ENCODE data around the gene GRID2. TPM values are rescaled to one million over a fixed set of nuclear protein-coding genes. Genes with fewer than 3 reads are reported as not detected.

The GRID2 gene
- total and polyA plus RNA-seq, 9 of the 15 experiments (the other 6 are each of a cell fraction or from before 2014, with no cell fraction given), result 0.04 TPM; not detected in 7

DNA sequence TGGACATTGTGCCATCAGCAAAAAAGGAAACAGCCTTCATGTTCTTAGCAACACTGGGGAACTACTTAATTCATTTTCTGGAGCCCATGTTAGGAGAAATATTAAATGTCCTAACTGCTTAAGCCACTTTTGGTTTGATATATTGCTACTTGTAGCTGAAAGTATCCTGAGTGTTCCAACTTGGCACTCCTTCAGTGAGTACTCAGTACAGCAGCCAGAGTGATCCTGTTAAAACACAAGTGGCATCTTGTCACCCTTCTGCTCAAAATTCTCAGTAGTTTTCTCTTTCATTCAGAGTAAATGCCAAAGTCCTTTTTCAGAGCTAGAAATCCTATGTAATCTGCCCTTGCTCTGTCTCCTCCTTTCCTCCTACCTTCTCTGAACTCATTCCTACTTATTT is 522.0 kb downstream of the GRID2 start:
- no peaks in the 10 kb centered on the region for H3K9me3 ChIP-seq (replicated peaks; ENCODE audit: control insufficient read depth, insufficient read depth, low read depth, low read length)
- ATAC-seq (no peak), DNase-seq (ENCODE audit: extremely low read depth in 1 of 4, low spot score in 3 of 4) (no peak), FAIRE-seq (no peak)
- no peak overlapping the region for H3K9ac ChIP-seq (ENCODE audit: insufficient read depth in 1 of 2, low read depth in 2 of 2, low read length in 2 of 2)
- H3K4me3 ChIP-seq, result no peak overlapping the region
- CTCF ChIA-PET (ENCODE audit: low intra/inter-chr PET ratio), result no interaction called here
- no peaks in the 10 kb centered on the region for H4K20me1 ChIP-seq (replicated peaks; ENCODE audit: control insufficient read depth, insufficient read depth, low read length)
- no peaks in the 10 kb centered on the region for H3K9me1 ChIP-seq (ENCODE audit: control insufficient read depth, insufficient read depth, low read length)
- H3K4me2 ChIP-seq (ENCODE audit: insufficient read depth, low read length), result no peak overlapping the region
- in situ Hi-C loops (cut with MboI) (no loop called here), intact Hi-C loops (cut with micrococcal nuclease) (no loop called here)
- no TSS peak for BruUV-seq (replicated peaks)
- H3K4me1 ChIP-seq (replicated peaks in 1 of 2; ENCODE audit: control insufficient read depth in 2 of 2, insufficient read depth in 2 of 2, low read length in 2 of 2), result no peaks in the 10 kb centered on the region
- POLR2A ChIA-PET, result no interaction called here
- no peaks in the 10 kb centered on the region for H3K36me3 ChIP-seq (ENCODE audit: control insufficient read depth, insufficient read depth, low read length)
- no peaks in the 10 kb centered on the region for H3K79me2 ChIP-seq (ENCODE audit: control insufficient read depth, insufficient read depth, low read length)
- TF ChIP-seq ELF1 (tag; IDR thresholded peaks at IDR 0.05), result no peak
- TF ChIP-seq NBN (IDR thresholded peaks at IDR 0.05; ENCODE audit: low read depth), result no peak
- no peak overlapping the region for H2AFZ ChIP-seq (ENCODE audit: low read depth, low read length)
- no peak overlapping the region for H3K27ac ChIP-seq (ENCODE audit: extremely low read depth, low read depth, low read length)
- H3K27me3 ChIP-seq (ENCODE audit: control insufficient read depth in 2 of 2, insufficient read depth in 2 of 2, low read length in 2 of 2), result no peaks in the 10 kb centered on the region

DNA sequence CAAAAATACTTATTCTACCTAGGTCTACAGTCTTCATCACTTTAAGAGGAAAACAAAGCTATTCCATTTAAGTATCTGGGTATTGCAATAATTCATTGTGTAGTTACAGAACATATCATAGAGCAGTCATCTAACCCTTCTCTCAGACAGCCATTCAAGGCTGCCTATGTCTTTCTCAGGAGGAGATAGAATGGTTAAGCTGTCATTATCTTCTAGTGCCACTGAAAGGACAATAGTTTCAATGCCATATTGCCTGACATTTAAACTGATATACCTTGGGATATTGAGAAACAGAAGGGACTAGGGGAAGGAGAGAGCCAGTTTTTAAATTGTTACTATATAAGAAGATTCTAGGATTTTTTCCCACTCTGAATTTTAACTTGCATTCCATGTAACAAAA is 527.0 kb downstream of the GRID2 start:
- Histone ChIP-seq H2AFZ (ENCODE audit: low read depth, low read length) (no peak overlapping the region), H3K9me1 (ENCODE audit: control insufficient read depth, insufficient read depth, low read length) (no peaks in the 10 kb centered on the region), H3K9me3 (replicated peaks; ENCODE audit: control insufficient read depth, insufficient read depth, low read depth, low read length) (no peaks in the 10 kb centered on the region), H3K27ac (ENCODE audit: extremely low read depth, low read depth, low read length) (no peak overlapping the region), H3K79me2 (ENCODE audit: control insufficient read depth, insufficient read depth, low read length) (no peaks in the 10 kb centered on the region), H3K27me3 (ENCODE audit: control insufficient read depth in 2 of 2, insufficient read depth in 2 of 2, low read length in 2 of 2) (no peaks in the 10 kb centered on the region), H3K4me3 (no peak overlapping the region), H3K36me3 (ENCODE audit: control insufficient read depth, insufficient read depth, low read length) (no peaks in the 10 kb centered on the region), H3K4me1 (replicated peaks in 1 of 2; ENCODE audit: control insufficient read depth in 2 of 2, insufficient read depth in 2 of 2, low read length in 2 of 2) (no peaks in the 10 kb centered on the region), H3K4me2 (ENCODE audit: insufficient read depth, low read length) (no peak overlapping the region), H3K9ac (ENCODE audit: insufficient read depth in 1 of 2, low read depth in 2 of 2, low read length in 2 of 2) (no peak overlapping the region), H4K20me1 (replicated peaks; ENCODE audit: control insufficient read depth, insufficient read depth, low read length) (no peaks in the 10 kb centered on the region)
- in situ Hi-C loops (cut with MboI), result no loop called here
- intact Hi-C loops (cut with micrococcal nuclease), result no loop called here
- CTCF ChIA-PET (ENCODE audit: low intra/inter-chr PET ratio), result no interaction called here
- DNase-seq (ENCODE audit: extremely low read depth in 1 of 4, low spot score in 3 of 4) (no peak), ATAC-seq (no peak), FAIRE-seq (no peak)
- POLR2A ChIA-PET, result no interaction called here
- BruUV-seq (replicated peaks), result no TSS peak
- TF ChIP-seq SRSF9 (IDR thresholded peaks at IDR 0.05; ENCODE audit: borderline replicate concordance, low read depth, low read length), result no peak
- no peak for TF ChIP-seq ZNF77 (CRISPR knock-in tag; IDR thresholded peaks at IDR 0.05)
- TF ChIP-seq, protein P1, sequence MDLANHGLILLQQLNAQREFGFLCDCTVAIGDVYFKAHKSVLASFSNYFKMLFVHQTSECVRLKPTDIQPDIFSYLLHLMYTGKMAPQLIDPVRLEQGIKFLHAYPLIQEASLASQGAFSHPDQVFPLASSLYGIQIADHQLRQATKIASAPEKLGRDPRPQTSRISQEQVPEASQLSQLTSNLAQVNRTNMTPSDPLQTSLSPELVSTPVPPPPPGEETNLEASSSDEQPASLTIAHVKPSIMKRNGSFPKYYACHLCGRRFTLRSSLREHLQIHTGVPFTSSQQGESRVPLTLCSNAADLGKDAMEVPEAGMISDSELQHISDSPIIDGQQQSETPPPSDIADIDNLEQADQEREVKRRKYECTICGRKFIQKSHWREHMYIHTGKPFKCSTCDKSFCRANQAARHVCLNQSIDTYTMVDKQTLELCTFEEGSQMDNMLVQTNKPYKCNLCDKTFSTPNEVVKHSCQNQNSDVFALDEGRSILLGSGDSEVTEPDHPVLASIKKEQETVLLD (IDR thresholded peaks at IDR 0.05), result no peak
- TF ChIP-seq CSDE1 (IDR thresholded peaks at IDR 0.05), result no peak
- no peak for TF ChIP-seq FOS (IDR thresholded peaks at IDR 0.05; ENCODE audit: extremely low read depth, insufficient read length)
- no peak for TF ChIP-seq ZEB2 (IDR thresholded peaks at IDR 0.05)
- no peak for TF ChIP-seq MAFG (tag; conservative IDR thresholded peaks at IDR 0.05)
- no peak for TF ChIP-seq HDAC2 (IDR thresholded peaks at IDR 0.05)
- no peak for TF ChIP-seq PHTF2 (CRISPR knock-in tag; IDR thresholded peaks at IDR 0.05)
- no peak for TF ChIP-seq TSC22D4 (tag; IDR thresholded peaks at IDR 0.05)
- TF ChIP-seq, protein P2, sequence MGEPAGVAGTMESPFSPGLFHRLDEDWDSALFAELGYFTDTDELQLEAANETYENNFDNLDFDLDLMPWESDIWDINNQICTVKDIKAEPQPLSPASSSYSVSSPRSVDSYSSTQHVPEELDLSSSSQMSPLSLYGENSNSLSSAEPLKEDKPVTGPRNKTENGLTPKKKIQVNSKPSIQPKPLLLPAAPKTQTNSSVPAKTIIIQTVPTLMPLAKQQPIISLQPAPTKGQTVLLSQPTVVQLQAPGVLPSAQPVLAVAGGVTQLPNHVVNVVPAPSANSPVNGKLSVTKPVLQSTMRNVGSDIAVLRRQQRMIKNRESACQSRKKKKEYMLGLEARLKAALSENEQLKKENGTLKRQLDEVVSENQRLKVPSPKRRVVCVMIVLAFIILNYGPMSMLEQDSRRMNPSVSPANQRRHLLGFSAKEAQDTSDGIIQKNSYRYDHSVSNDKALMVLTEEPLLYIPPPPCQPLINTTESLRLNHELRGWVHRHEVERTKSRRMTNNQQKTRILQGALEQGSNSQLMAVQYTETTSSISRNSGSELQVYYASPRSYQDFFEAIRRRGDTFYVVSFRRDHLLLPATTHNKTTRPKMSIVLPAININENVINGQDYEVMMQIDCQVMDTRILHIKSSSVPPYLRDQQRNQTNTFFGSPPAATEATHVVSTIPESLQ (CRISPR knock-in tag; IDR thresholded peaks at IDR 0.05), result no peak
- TF ChIP-seq, protein P3, sequence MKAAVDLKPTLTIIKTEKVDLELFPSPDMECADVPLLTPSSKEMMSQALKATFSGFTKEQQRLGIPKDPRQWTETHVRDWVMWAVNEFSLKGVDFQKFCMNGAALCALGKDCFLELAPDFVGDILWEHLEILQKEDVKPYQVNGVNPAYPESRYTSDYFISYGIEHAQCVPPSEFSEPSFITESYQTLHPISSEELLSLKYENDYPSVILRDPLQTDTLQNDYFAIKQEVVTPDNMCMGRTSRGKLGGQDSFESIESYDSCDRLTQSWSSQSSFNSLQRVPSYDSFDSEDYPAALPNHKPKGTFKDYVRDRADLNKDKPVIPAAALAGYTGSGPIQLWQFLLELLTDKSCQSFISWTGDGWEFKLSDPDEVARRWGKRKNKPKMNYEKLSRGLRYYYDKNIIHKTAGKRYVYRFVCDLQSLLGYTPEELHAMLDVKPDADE (conservative IDR thresholded peaks at IDR 0.05; ENCODE audit: control insufficient read depth, low read depth, low read length), result no peak
